ENCODE data around the gene RAMP3.

DNA sequence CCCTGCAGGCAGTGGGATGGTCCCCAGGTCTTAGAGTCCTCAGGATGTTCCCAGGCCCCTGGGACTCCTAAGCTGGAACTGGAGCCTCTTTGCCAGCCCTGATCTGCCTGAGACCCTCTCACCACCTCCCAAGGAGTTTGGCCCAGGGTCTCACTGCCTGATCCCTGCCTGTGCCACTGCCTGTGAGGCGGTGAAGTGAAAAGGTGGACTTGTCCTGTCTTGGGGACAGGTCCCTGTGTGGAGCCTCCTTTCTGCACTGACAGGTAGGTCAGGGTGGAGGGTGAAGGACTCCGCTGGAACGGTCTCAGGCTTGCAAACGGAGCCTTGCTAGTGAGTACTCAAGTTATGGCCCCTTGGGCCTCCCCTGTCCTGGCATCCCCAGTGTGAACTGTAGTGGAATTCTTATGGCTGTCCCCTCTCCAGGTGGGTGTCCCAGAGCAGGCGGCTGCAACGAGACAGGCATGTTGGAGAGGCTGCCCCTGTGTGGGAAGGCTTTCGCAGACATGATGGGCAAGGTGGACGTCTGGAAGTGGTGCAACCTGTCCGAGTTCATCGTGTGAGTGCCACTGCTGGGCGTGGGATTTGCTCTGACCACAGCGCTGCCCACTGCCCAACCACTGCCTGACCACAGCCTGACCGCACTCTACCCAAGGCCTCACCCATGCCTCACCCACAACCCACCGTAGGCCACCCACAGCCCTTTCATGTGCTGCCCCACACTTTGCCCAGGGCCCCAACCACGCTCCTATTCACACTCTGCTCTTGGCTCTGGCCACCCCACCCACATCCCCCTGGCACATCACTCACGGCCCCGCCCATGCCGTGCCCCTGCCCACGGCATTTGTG, 19.5 kb downstream of the RAMP3 start:
- no peak for TF ChIP-seq EZH2 (IDR thresholded peaks at IDR 0.05)
- no peak for TF ChIP-seq POLR2AphosphoS5 (IDR thresholded peaks at IDR 0.05; ENCODE audit: borderline replicate concordance, low read depth, low read length)

Measured in SK-N-MC (cell line).